Lower leg skin (tissue), 3 donors: ENCODE measurements around the gene RAB1B.

ENCODE experiments used
- POLR2A ChIP-seq, 2 donors: fragments of 450-650 bp; IDR thresholded peaks; one replicate each; pipeline ENCODE4 v1.6.1; 2016 to 2017; ENCODE audit warnings: antibody characterized with exemption in 2 of 2, mild to moderate bottlenecking in 1 of 2, moderate library complexity in 1 of 2
- TF ChIP-seq, protein P1 (sequence below), 3 donors: fragments of 450-650 bp; IDR thresholded peaks; one replicate each; pipeline ENCODE4 v1.5.1; 2016; ENCODE audit warnings: antibody characterized with exemption in 3 of 3, mild to moderate bottlenecking in 3 of 3, moderate library complexity in 2 of 3

GRCh38 chr11:66227700-66228099 lies 40.7 kb upstream of the RAB1B start:
- TF ChIP-seq, protein P1, sequence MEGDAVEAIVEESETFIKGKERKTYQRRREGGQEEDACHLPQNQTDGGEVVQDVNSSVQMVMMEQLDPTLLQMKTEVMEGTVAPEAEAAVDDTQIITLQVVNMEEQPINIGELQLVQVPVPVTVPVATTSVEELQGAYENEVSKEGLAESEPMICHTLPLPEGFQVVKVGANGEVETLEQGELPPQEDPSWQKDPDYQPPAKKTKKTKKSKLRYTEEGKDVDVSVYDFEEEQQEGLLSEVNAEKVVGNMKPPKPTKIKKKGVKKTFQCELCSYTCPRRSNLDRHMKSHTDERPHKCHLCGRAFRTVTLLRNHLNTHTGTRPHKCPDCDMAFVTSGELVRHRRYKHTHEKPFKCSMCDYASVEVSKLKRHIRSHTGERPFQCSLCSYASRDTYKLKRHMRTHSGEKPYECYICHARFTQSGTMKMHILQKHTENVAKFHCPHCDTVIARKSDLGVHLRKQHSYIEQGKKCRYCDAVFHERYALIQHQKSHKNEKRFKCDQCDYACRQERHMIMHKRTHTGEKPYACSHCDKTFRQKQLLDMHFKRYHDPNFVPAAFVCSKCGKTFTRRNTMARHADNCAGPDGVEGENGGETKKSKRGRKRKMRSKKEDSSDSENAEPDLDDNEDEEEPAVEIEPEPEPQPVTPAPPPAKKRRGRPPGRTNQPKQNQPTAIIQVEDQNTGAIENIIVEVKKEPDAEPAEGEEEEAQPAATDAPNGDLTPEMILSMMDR (IDR thresholded peaks at IDR 0.05), result no peak
- TF ChIP-seq POLR2A (IDR thresholded peaks at IDR 0.05), result no peak
